ENCODE data around the gene EFEMP2. TPM values are rescaled to one million over a fixed set of nuclear protein-coding genes. Genes with fewer than 3 reads are reported as not detected.

EFEMP2 gene
- polyA plus RNA-seq, 1 donor: 37.7 TPM

DNA sequence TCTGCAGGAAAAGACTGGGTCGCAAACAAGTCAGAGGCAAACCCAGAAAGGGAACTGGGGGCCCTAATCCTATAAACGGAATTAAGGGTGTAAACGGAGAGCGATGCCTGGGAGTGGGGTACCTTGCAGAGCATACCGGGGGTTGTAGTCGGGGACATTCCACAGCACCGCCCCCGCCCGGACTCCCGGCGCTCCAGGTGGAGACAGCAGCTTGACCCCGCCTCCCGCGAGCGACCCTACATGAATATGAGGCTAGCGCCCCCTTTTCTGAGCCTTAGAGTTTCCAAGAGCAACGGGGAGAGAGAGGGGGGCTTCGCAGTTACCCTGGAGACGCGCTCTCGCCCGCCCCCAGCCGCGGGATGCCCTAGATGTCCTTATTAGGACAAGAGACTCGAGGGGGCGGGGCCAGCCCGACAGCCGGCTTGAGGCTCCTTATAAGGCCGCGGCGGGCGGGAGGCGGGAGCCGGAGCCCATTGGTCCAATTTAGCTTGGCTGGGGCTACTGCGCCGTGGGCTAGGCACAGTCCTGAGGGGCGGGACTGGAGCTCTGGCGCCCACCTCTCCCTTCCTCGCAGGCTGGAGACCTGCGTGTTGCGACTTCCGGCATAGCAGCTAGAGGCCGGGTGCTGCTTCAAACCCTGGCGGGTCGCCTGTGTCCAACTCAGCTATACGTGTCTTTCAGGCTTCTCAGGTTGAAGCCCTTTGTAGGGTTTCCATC is 13.3 kb downstream of the EFEMP2 start:
- Histone ChIP-seq H3K27ac (ENCODE audit: low read length) (peak overlapping the region; percentile 95), H3K4me1 (ENCODE audit: control insufficient read depth, insufficient read depth, low read length) (peaks cover 46% of the 10 kb centered on the region), H3K4me3 (ENCODE audit: low read length) (peak overlapping the region; percentile 86), H3K36me3 (ENCODE audit: control insufficient read depth, insufficient read depth, low read length) (peaks cover 44% of the 10 kb centered on the region), H3K27me3 (ENCODE audit: control insufficient read depth, insufficient read depth, low read length) (no peaks in the 10 kb centered on the region), H3K9me3 (ENCODE audit: control insufficient read depth, low read depth, low read length) (no peaks in the 10 kb centered on the region)
- WGBS (ENCODE audit: insufficient coverage, low lambda C conversion rate): no CpG with 5 or more reads among the region's 46 CpGs
- DNase-seq: peak; percentile 97 to 99

- H3K4me3 ChIP-seq (ENCODE audit: low read length): peak overlapping the region; percentile 86
- 0% methylated on average over 3 of the region's 10 CpGs for WGBS (ENCODE audit: insufficient coverage, low lambda C conversion rate)
- no peaks in the 10 kb centered on the region for H3K27me3 ChIP-seq (ENCODE audit: control insufficient read depth, insufficient read depth, low read length)
- H3K36me3 ChIP-seq (ENCODE audit: control insufficient read depth, insufficient read depth, low read length): peaks cover 39% of the 10 kb centered on the region
- H3K9me3 ChIP-seq (ENCODE audit: control insufficient read depth, low read depth, low read length): no peaks in the 10 kb centered on the region
- peaks cover 50% of the 10 kb centered on the region for H3K4me1 ChIP-seq (ENCODE audit: control insufficient read depth, insufficient read depth, low read length)
- no peak for DNase-seq
- H3K27ac ChIP-seq (ENCODE audit: low read length): peak overlapping the region; percentile 95
Observed at GRCh38 chr11:65858681-65859087, 13.9 kb downstream of the EFEMP2 start.

GRCh38 chr11:65857853-65858680 is 14.5 kb downstream of the EFEMP2 start, which contains the start of gene CFL1:
TSS of gene CFL1 (minus strand) at chr11:65858180. CDS start at chr11:65858099, 81 bp downstream.
- no peaks in the 10 kb centered on the region for H3K27me3 ChIP-seq (ENCODE audit: control insufficient read depth, insufficient read depth, low read length)
- peaks cover 38% of the 10 kb centered on the region for H3K36me3 ChIP-seq (ENCODE audit: control insufficient read depth, insufficient read depth, low read length)
- H3K4me1 ChIP-seq (ENCODE audit: control insufficient read depth, insufficient read depth, low read length): peaks cover 56% of the 10 kb centered on the region
- 0% methylated on average over 4 of the region's 92 CpGs for WGBS (ENCODE audit: insufficient coverage, low lambda C conversion rate)
- DNase-seq: peak; percentile 98 to 99
- H3K27ac ChIP-seq (ENCODE audit: low read length): peak within 1 kb of the TSS; percentile 95
- H3K4me3 ChIP-seq (ENCODE audit: low read length): peak within 1 kb of the TSS; percentile 86
- no peaks in the 10 kb centered on the region for H3K9me3 ChIP-seq (ENCODE audit: control insufficient read depth, low read depth, low read length)

DNA sequence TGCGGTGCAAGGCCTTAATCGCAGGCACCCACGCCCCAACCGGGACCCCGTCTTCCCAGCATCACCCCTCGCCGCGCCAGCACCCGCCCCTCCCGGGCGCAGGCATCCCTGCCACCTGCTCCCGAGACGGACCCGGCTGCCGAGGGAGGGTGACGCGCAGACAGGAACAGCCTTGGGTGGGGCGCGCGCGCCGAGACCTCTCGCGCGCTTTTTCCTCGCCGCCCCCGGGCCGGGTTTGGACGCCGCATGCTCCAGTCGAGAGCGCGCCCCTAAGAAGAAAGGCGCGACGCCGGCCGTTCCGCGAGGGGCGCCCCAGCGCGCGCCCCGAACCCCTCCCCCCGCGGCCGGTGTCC is 15.1 kb downstream of the EFEMP2 start:
- Histone ChIP-seq H3K27ac (ENCODE audit: low read length) (peak overlapping the region; percentile 89), H3K27me3 (ENCODE audit: control insufficient read depth, insufficient read depth, low read length) (no peaks in the 10 kb centered on the region), H3K4me1 (ENCODE audit: control insufficient read depth, insufficient read depth, low read length) (peaks cover 62% of the 10 kb centered on the region), H3K4me3 (ENCODE audit: low read length) (peak overlapping the region; percentile 86), H3K9me3 (ENCODE audit: control insufficient read depth, low read depth, low read length) (no peaks in the 10 kb centered on the region), H3K36me3 (ENCODE audit: control insufficient read depth, insufficient read depth, low read length) (peaks cover 38% of the 10 kb centered on the region)
- no CpG with 5 or more reads among the region's 49 CpGs for WGBS (ENCODE audit: insufficient coverage, low lambda C conversion rate)
- DNase-seq: peak in 1 of 2 donors; percentile 60

GRCh38 chr11:65856689-65857499 is 15.7 kb downstream of the EFEMP2 start:
- H3K4me1 ChIP-seq (ENCODE audit: control insufficient read depth, insufficient read depth, low read length): peaks cover 64% of the 10 kb centered on the region
- H3K36me3 ChIP-seq (ENCODE audit: control insufficient read depth, insufficient read depth, low read length): peaks cover 38% of the 10 kb centered on the region

GRCh38 chr11:65855927-65856363 is 16.7 kb downstream of the EFEMP2 start:
- H3K27ac ChIP-seq (ENCODE audit: low read length): peak overlapping the region; percentile 89
- peak in 1 of 2 donors; percentile 21 for DNase-seq
- peaks cover 2% of the 10 kb centered on the region for H3K9me3 ChIP-seq (ENCODE audit: control insufficient read depth, low read depth, low read length)
- peak overlapping the region; percentile 86 for H3K4me3 ChIP-seq (ENCODE audit: low read length)
- H3K27me3 ChIP-seq (ENCODE audit: control insufficient read depth, insufficient read depth, low read length): no peaks in the 10 kb centered on the region
- peaks cover 65% of the 10 kb centered on the region for H3K4me1 ChIP-seq (ENCODE audit: control insufficient read depth, insufficient read depth, low read length)
- 83% methylated on average over 4 of the region's 15 CpGs for WGBS (ENCODE audit: insufficient coverage, low lambda C conversion rate)
- H3K36me3 ChIP-seq (ENCODE audit: control insufficient read depth, insufficient read depth, low read length): peaks cover 46% of the 10 kb centered on the region

More at GRCh38 chr11:65856689-65857499, 15.7 kb downstream of the EFEMP2 start:
- WGBS (ENCODE audit: insufficient coverage, low lambda C conversion rate): no CpG with 5 or more reads among the region's 57 CpGs
- H3K4me3 ChIP-seq (ENCODE audit: low read length): peak overlapping the region; percentile 86
- peak in 1 of 2 donors; percentile 86 for DNase-seq
- H3K27ac ChIP-seq (ENCODE audit: low read length): peak overlapping the region; percentile 89
- H3K9me3 ChIP-seq (ENCODE audit: control insufficient read depth, low read depth, low read length): no peaks in the 10 kb centered on the region
- H3K27me3 ChIP-seq (ENCODE audit: control insufficient read depth, insufficient read depth, low read length): no peaks in the 10 kb centered on the region

DNA sequence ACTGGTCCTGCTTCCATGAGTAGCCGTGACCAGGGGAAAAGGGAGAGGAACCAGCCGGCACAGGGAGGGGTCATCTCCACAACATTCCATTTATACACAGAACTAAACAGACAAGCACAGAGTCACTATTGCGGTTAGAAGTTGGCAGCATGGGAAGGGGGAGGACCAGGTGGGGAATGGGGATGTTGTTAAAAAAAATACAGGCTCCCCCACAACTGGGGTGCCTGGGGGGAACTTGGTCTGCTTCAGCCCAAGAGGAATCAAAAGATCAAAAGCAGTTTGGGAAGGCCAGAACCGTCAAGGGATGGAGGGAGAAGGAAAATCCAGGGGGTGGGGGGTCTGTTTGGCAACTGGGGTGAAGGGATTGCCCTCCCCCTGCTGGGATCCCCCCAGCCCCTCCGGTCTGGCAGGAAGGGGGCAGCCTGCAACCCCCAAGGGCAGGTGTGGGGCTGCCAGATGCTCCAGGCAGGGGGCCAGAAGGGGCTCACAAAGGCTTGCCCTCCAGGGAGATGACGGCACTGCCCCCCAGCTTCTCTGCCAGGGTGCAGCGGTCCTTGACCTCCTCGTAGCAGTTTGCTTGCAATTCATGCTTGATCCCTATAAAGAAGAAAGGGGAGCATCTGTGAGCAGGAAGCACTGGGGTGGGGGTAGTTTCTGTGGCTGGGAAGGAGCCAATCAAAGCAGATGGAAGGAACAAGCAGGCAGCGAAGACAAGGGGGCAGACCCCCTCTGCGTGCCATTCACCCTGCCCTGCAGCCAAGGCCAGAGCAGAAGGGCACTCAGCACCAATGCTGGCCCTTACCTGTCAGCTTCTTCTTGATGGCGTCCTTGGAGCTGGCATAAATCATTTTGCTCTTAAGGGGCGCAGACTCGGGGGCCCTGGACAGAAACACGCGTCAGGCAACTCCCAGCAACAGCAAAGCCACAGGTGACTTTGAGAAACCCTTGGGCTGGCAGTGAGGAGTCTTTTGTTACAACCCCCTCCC is 17.5 kb downstream of the EFEMP2 start:
- peak overlapping the region; percentile 86 for H3K4me3 ChIP-seq (ENCODE audit: low read length)
- DNase-seq: peak in 1 of 2 donors; percentile 1
- peaks cover 4% of the 10 kb centered on the region for H3K9me3 ChIP-seq (ENCODE audit: control insufficient read depth, low read depth, low read length)
- H3K4me1 ChIP-seq (ENCODE audit: control insufficient read depth, insufficient read depth, low read length): peaks cover 70% of the 10 kb centered on the region
- H3K36me3 ChIP-seq (ENCODE audit: control insufficient read depth, insufficient read depth, low read length): peaks cover 48% of the 10 kb centered on the region
- H3K27me3 ChIP-seq (ENCODE audit: control insufficient read depth, insufficient read depth, low read length): no peaks in the 10 kb centered on the region
- WGBS (ENCODE audit: insufficient coverage, low lambda C conversion rate): no CpG with 5 or more reads among the region's 15 CpGs
- H3K27ac ChIP-seq (ENCODE audit: low read length): peak overlapping the region; percentile 89

- Histone ChIP-seq H3K27ac (ENCODE audit: low read length) (peak overlapping the region; percentile 89), H3K27me3 (ENCODE audit: control insufficient read depth, insufficient read depth, low read length) (no peaks in the 10 kb centered on the region), H3K4me3 (ENCODE audit: low read length) (peak overlapping the region; percentile 1), H3K9me3 (ENCODE audit: control insufficient read depth, low read depth, low read length) (peaks cover 4% of the 10 kb centered on the region), H3K4me1 (ENCODE audit: control insufficient read depth, insufficient read depth, low read length) (peaks cover 72% of the 10 kb centered on the region), H3K36me3 (ENCODE audit: control insufficient read depth, insufficient read depth, low read length) (peaks cover 48% of the 10 kb centered on the region)
- DNase-seq: peak; percentile 94 to 98
- WGBS (ENCODE audit: insufficient coverage, low lambda C conversion rate): no CpG with 5 or more reads among the region's 4 CpGs
Observed at GRCh38 chr11:65854161-65854592, 18.4 kb downstream of the EFEMP2 start.

GRCh38 chr11:65853246-65853979 is 19.2 kb downstream of the EFEMP2 start:
- H3K27me3 ChIP-seq (ENCODE audit: control insufficient read depth, insufficient read depth, low read length): no peaks in the 10 kb centered on the region
- peaks cover 48% of the 10 kb centered on the region for H3K36me3 ChIP-seq (ENCODE audit: control insufficient read depth, insufficient read depth, low read length)
- DNase-seq: peak in 1 of 2 donors; percentile 19
- no CpG with 5 or more reads among the region's 6 CpGs for WGBS (ENCODE audit: insufficient coverage, low lambda C conversion rate)
- H3K4me3 ChIP-seq (ENCODE audit: low read length): no peak overlapping the region
- H3K4me1 ChIP-seq (ENCODE audit: control insufficient read depth, insufficient read depth, low read length): peaks cover 68% of the 10 kb centered on the region
- peak overlapping the region; percentile 89 for H3K27ac ChIP-seq (ENCODE audit: low read length)
- peaks cover 4% of the 10 kb centered on the region for H3K9me3 ChIP-seq (ENCODE audit: control insufficient read depth, low read depth, low read length)

All from large intestine (tissue), 3 donors.